Endometrial microvascular endothelial cells (primary cell): Measurements from ENCODE around the gene PXMP4. TPM values are rescaled to one million over a fixed set of nuclear protein-coding genes. Genes with fewer than 3 reads are reported as not detected.

Experiments
- in situ Hi-C: cut with HindIII; loops from 2 replicates; pipeline ENCODE4 v1.10.0; 2017; ENCODE audit warnings: low sequenced_read_pairs, low pct_unique_long_range_greater_than_20kb; ENCODE audit errors: inconsistent ontology term
- total RNA-seq: library from RNA; depleted of rRNA; stranded (reverse); fragments of >200 nt; gene quantifications from one replicate; pipeline ENCODE4 v1.2.3, GENCODE V29; 2015; ENCODE audit errors: inconsistent ontology term

Gene PXMP4
- total RNA-seq, 1 donor from 2014 or later: 7.7 TPM

- in situ Hi-C loops: no loop called here
Observed at GRCh38 chr20:33674294-33675135, 45.6 kb downstream of the PXMP4 start, which contains the start of gene NECAB3. NECAB3 (minus strand) TSS chr20:33674428; CDS start chr20:33674352, 76 bp downstream.

GRCh38 chr20:33673410-33674293 is 46.5 kb downstream of the PXMP4 start:
- in situ Hi-C loops: no loop called here

- in situ Hi-C loops: no loop called here
Observed at GRCh38 chr20:33673114-33673409, 47.0 kb downstream of the PXMP4 start.

- in situ Hi-C loops: no loop called here
Observed at GRCh38 chr20:33672426-33673113, 47.5 kb downstream of the PXMP4 start.

GRCh38 chr20:33671573-33672288 is 48.4 kb downstream of the PXMP4 start:
- in situ Hi-C loops: no loop called here

- in situ Hi-C loops: no loop called here
Observed at GRCh38 chr20:33670715-33671499, 49.2 kb downstream of the PXMP4 start.

- in situ Hi-C loops: no loop called here
Observed at GRCh38 chr20:33669873-33670640, 50.1 kb downstream of the PXMP4 start.

- in situ Hi-C loops: no loop called here
Observed at GRCh38 chr20:33669224-33669623, 50.9 kb downstream of the PXMP4 start.

GRCh38 chr20:33668466-33669155 is 51.5 kb downstream of the PXMP4 start:
- in situ Hi-C loops: no loop called here

GRCh38 chr20:33667676-33668465 is 52.2 kb downstream of the PXMP4 start:
- in situ Hi-C loops: no loop called here

- in situ Hi-C loops: no loop called here
Observed at GRCh38 chr20:33667245-33667675, 52.9 kb downstream of the PXMP4 start.

- in situ Hi-C loops: no loop called here
Observed at GRCh38 chr20:33666293-33667244, 53.5 kb downstream of the PXMP4 start, which contains the start of gene ACTL10. ACTL10 (plus strand) TSS chr20:33666943; CDS start chr20:33667498, 555 bp downstream.

- in situ Hi-C loops: no loop called here
Observed at GRCh38 chr20:33664762-33665144, 55.4 kb downstream of the PXMP4 start.

GRCh38 chr20:33664085-33664761 is 55.9 kb downstream of the PXMP4 start:
- in situ Hi-C loops: no loop called here
